BJ (cell line): ENCODE data around the gene TKT. TPM values are rescaled to one million over a fixed set of nuclear protein-coding genes. Genes with fewer than 3 reads are reported as not detected.

ENCODE experiments used
- CTCF ChIA-PET: fragments of 350-600 bp; formaldehyde crosslinking; extraction: SDS; loops from one replicate; lab custom pipeline; 2021; ENCODE audit warnings: antibody characterized with exemption, inconsistent platforms; lab: Yijun Ruan, JAX
- POLR2A ChIA-PET: fragments of 300-600 bp; sonication (Branson Sonifier 250); formaldehyde crosslinking; extraction: SDS; loops from one replicate; lab custom pipeline; 2021; ENCODE audit warnings: antibody characterized with exemption; lab: Charles Lee
- DNase-seq: peaks from one replicate; pipeline ENCODE4 v3.0.0-alpha.2; 2011; ENCODE audit warnings: low read depth
- H3K27me3 ChIP-seq: 2 replicates; pipeline ENCODE4 v1.6.0; 2011; ENCODE audit warnings: low read length; ENCODE audit not compliant: control insufficient read depth, insufficient read depth
- H3K36me3 ChIP-seq: 2 replicates; pipeline ENCODE4 v1.5.1; 2011; ENCODE audit warnings: low read length; ENCODE audit not compliant: control insufficient read depth, insufficient read depth
- H3K4me3 ChIP-seq: 2 replicates; pipeline ENCODE4 v1.5.1; 2011; ENCODE audit warnings: low read depth, mild to moderate bottlenecking, control low read depth, low read length
- CTCF ChIP-seq: IDR thresholded peaks from 2 replicates; pipeline ENCODE4 v1.5.1; 2011; ENCODE audit warnings: low read depth, mild to moderate bottlenecking, control low read depth, inconsistent platforms, low read length, moderate library complexity; ENCODE audit not compliant: insufficient read depth
- polyA plus RNA-seq: library from polyadenylated mRNA; depleted of rRNA; stranded (reverse); fragments of >200 nt; gene quantifications from 2 replicates; pipeline ENCODE4 v1.2.3, GENCODE V29; 2011

The TKT gene
- polyA plus RNA-seq, 1 experiment = 305 TPM

DNA sequence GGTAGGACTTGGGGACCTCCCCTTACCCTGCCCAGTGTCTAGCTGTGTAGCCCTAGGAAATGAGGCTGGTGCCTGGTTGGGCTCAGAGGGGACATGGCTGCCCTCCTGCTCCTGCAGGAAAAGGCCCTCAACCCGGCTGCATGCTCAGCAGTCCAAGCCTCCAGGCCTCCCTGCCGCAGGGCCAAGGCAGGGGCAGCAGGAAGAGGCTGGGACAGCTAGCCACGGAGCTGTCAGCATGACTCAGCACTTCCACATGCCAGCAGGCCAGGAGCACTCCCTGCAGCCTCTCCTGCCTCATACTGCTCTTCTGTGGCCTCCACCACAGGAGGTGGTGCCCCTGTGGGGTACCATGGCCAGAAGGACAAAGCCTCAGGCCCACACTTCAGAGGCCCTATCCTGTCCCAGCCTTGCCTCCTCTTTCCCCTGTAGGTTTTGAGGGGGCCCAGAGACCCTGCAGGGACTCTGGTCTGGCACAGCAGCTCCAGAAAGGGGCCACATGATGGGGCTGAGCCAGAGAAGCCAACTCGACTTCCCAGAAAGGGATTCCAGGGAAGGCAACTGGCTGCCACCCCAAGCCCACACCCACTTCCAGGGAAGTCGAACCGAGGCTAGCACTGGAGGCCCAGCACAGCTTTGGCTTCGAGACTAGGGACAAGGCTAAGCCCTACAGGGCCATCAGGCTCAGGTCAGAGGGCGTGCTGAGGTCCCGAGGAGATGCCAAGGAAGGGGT, 19.5 kb downstream of the TKT start:
- TF ChIP-seq CTCF = no peak
- ChIA-PET CTCF (interaction anchor here (0.6 to 2.6 kb wide), 3 partner anchors 16 to 109 kb away, joined by 3 to 12 read pairs (median 6); no protein-coding TSS in a partner anchor), POLR2A (no interaction called here)
- Histone ChIP-seq H3K27me3 (no peaks in the 10 kb centered on the region), H3K36me3 (peaks cover 70% of the 10 kb centered on the region), H3K4me3 (no peak overlapping the region)
- peak; percentile 48 for DNase-seq

DNA sequence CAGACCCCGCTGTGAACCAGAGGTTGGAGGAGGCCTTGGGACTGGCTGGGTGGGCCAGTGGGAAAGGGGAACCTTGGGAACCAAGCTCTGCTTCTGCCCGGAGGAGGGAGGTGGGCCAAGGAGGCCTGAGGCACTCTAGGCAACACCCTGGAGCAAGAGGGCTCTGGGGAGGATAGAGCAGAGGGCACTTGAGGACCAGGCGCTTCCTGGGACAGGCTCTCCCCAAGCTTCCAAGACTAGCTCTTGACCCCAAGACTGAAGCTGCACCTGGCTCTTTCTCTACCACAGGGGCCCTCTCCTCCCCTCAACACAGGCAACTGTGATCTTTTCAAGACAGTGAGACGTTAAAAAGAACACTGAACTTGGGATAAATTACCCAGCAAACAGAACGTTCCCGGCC, 20.3 kb downstream of the TKT start:
- ChIA-PET CTCF (interaction anchor here (1.5 to 2.6 kb wide), 2 partner anchors 15 to 103 kb away, joined by 5 to 12 read pairs; no protein-coding TSS in a partner anchor), POLR2A (no interaction called here)
- Histone ChIP-seq H3K27me3 (no peaks in the 10 kb centered on the region), H3K36me3 (peaks cover 70% of the 10 kb centered on the region), H3K4me3 (no peak overlapping the region)
- no peak for DNase-seq
- TF ChIP-seq CTCF = no peak

DNA sequence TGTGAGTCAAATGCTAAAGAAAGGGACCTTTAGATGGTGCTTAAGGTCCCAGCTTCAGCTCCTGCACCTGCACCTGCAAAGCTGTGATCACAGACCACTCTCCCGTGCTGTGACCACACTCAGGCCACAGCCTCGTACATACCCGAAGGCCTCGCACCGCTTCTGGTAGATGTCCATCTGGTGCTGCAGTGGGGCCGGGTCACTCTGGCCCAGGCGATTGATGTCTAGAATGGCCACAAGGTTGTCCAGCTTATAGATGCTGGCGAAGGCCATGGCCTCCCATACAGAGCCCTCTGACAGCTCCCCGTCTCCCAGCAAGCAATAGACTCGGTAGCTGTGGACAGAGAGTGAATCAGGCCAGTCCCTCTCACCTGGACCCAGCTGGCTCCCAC, 21.0 kb downstream of the TKT start:
- H3K36me3 ChIP-seq = peaks cover 70% of the 10 kb centered on the region
- DNase-seq = no peak
- POLR2A ChIA-PET = no interaction called here
- TF ChIP-seq CTCF = no peak
- H3K4me3 ChIP-seq = no peak overlapping the region
- no peaks in the 10 kb centered on the region for H3K27me3 ChIP-seq
- CTCF ChIA-PET = interaction anchor here (1.5 to 2.6 kb wide), 2 partner anchors 14 to 103 kb away, joined by 5 to 12 read pairs; no protein-coding TSS in a partner anchor

DNA sequence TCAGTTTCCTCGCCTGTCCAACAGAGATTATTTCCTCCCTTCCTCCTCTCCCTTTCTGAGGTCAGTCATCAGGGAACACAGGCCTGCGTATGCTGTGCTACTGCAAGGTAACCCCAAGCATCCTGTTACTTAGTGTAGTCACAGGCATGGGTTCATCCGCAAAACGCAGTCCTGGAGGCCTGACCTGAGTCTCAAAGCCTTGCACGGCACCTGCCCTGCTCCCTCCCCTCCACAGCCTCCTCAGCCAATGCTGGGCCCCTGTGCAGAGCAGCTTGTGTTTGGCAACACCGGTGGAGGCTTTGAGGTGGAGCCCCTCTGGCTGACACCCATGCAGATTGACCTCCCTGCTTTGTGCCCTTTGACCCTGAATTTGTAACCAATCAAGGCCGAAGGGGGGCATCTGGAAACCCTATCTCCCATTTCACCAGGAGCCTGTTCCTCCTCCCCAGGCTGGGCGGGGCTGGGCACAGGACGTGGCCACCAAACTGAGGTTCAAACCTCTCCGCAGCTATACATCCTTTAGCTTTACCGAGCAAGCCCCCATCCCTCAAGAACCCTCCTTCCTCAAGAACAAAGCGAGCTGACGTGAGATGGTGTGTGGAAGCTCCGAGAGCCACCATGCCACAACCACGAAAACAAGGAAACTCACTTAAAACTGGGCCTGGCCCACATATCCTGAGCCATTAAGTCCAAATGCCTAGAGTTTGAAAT, 21.5 kb downstream of the TKT start:
- Histone ChIP-seq H3K4me3 (no peak overlapping the region), H3K36me3 (peaks cover 71% of the 10 kb centered on the region), H3K27me3 (no peaks in the 10 kb centered on the region)
- POLR2A ChIA-PET = no interaction called here
- no peak for TF ChIP-seq CTCF
- DNase-seq = no peak
- CTCF ChIA-PET = interaction anchor here (1.0 to 2.6 kb wide), 4 partner anchors 14 to 102 kb away, joined by 3 to 12 read pairs (median 4); no protein-coding TSS in a partner anchor
